SKM-1 treated with dmso at 0.1 percent for 144 hours (cell line): ENCODE data around the gene BLOC1S3.
"Not testable (repeated sequence)": the region's sequence is repeated elsewhere in the genome, so short reads cannot be mapped to it uniquely, and the experiment has no call there.

Experiments
- DNase-seq: peaks from one replicate; lab custom pipeline; 2025; ENCODE audit not compliant: unreplicated experiment; lab: John Stamatoyannopoulos, UW

The BLOC1S3 gene

GRCh38 chr19:45218426-45218825 is 39.8 kb downstream of the BLOC1S3 start:
- no peak for DNase-seq

- no peak for DNase-seq
These were observed 40.5 kb downstream of the BLOC1S3 start for GRCh38 chr19:45218911-45219743.

GRCh38 chr19:45222724-45223123 is 44.1 kb downstream of the BLOC1S3 start:
- no peak for DNase-seq

- DNase-seq, result no peak
These were observed 45.3 kb downstream of the BLOC1S3 start for GRCh38 chr19:45223879-45224278.

- DNase-seq, result no peak
These were observed 46.1 kb downstream of the BLOC1S3 start for GRCh38 chr19:45224645-45225044.

- DNase-seq, result not testable (repeated sequence)
These were observed 50.5 kb downstream of the BLOC1S3 start for GRCh38 chr19:45229056-45229455.
